Liver (tissue), 9 donors: ENCODE results near the gene PLEKHA6. TPM values are rescaled to one million over a fixed set of nuclear protein-coding genes. Genes with fewer than 3 reads are reported as not detected.

Experiments used
- DNase-seq: peaks from one replicate; pipeline ENCODE4 v3.0.0-alpha.2; 2017; ENCODE audit warnings: low spot score
- H3K27ac ChIP-seq, 2 donors: one replicate each; pipeline ENCODE4 v1.7.0; 2013; ENCODE audit warnings: inconsistent platforms in 2 of 2, low read length in 2 of 2, control low read depth in 1 of 2, low read depth in 1 of 2, mild to moderate bottlenecking in 1 of 2
- H3K27me3 ChIP-seq, 4 donors: one replicate each; pipeline versions ENCODE4 v1.6.1 to v1.7.0; 2013; ENCODE audit warnings: low read length in 3 of 4, inconsistent platforms in 1 of 4, mild to moderate bottlenecking in 1 of 4, moderate library complexity in 1 of 4; ENCODE audit not compliant: control insufficient read depth in 4 of 4, insufficient read depth in 4 of 4
- H3K36me3 ChIP-seq, 4 donors: one replicate each; pipeline versions ENCODE4 v1.6.1 to v1.7.0; 2013; ENCODE audit warnings: low read length in 3 of 4, mild to moderate bottlenecking in 3 of 4, low read depth in 1 of 4, moderate library complexity in 1 of 4; ENCODE audit not compliant: control insufficient read depth in 4 of 4, insufficient read depth in 3 of 4
- H3K4me1 ChIP-seq, 4 donors: one replicate each; pipeline versions ENCODE4 v1.6.1 to v1.7.0; 2013; ENCODE audit warnings: low read length in 3 of 4, mild to moderate bottlenecking in 3 of 4, moderate library complexity in 1 of 4; ENCODE audit not compliant: control insufficient read depth in 4 of 4, insufficient read depth in 4 of 4
- H3K4me3 ChIP-seq, 3 donors: one replicate each; pipeline versions ENCODE4 v1.6.1 to v1.7.0; 2013; ENCODE audit warnings: low read length in 3 of 3, control low read depth in 1 of 3, low read depth in 1 of 3, mild to moderate bottlenecking in 1 of 3
- H3K9ac ChIP-seq, 2 donors: one replicate each; pipeline ENCODE4 v1.7.0; 2013; ENCODE audit warnings: low read length in 2 of 2, mild to moderate bottlenecking in 2 of 2, moderate library complexity in 2 of 2, control low read depth in 1 of 2, low read depth in 1 of 2
- H3K9me3 ChIP-seq, 4 donors: one replicate each; pipeline versions ENCODE4 v1.6.1 to v1.7.0; 2013; ENCODE audit warnings: low read length in 3 of 4; ENCODE audit not compliant: control insufficient read depth in 4 of 4
- ATF3 ChIP-seq: IDR thresholded peaks from 2 replicates; pipeline ENCODE4 v1.6.1; 2016; ENCODE audit warnings: antibody characterized with exemption
- CTCF ChIP-seq: fragments of 150-350 bp; IDR thresholded peaks from 2 replicates; pipeline ENCODE4 v1.5.1; 2017; ENCODE audit warnings: improper control_type of control experiment, low read depth, low read length; ENCODE audit not compliant: missing input control
- EGR1 ChIP-seq, 2 donors: IDR thresholded peaks; 2 replicates each; pipeline ENCODE4 v1.6.1; 2016 to 2018; ENCODE audit warnings: antibody characterized with exemption in 2 of 2, low read depth in 2 of 2
- FOXA1 ChIP-seq: IDR thresholded peaks from 2 replicates; pipeline ENCODE4 v1.6.1; 2016; ENCODE audit warnings: antibody characterized with exemption
- FOXA2 ChIP-seq: IDR thresholded peaks from 2 replicates; pipeline ENCODE4 v1.6.1; 2016; ENCODE audit warnings: antibody characterized with exemption
- GABPA ChIP-seq, 2 donors: IDR thresholded peaks in 1 of 2; conservative IDR thresholded peaks in 1 of 2; 2 replicates each; pipeline ENCODE4 v1.6.1; 2016; ENCODE audit warnings: antibody characterized with exemption in 2 of 2, mild to moderate bottlenecking in 1 of 2, moderate library complexity in 1 of 2
- HNF4A ChIP-seq, 2 donors: conservative IDR thresholded peaks; 2 replicates each; pipeline ENCODE4 v1.6.1; 2016; ENCODE audit warnings: antibody characterized with exemption in 2 of 2, mild to moderate bottlenecking in 2 of 2
- HNF4G ChIP-seq: IDR thresholded peaks from 2 replicates; pipeline ENCODE4 v1.6.1; 2016; ENCODE audit warnings: antibody characterized with exemption
- JUND ChIP-seq, 2 donors: IDR thresholded peaks; 2 replicates each; pipeline ENCODE4 v1.6.1; 2016; ENCODE audit warnings: antibody characterized with exemption in 2 of 2
- MAX ChIP-seq: IDR thresholded peaks from 2 replicates; pipeline ENCODE4 v1.6.1; 2016; ENCODE audit warnings: antibody characterized with exemption
- NR2F2 ChIP-seq: IDR thresholded peaks from 2 replicates; pipeline ENCODE4 v1.6.1; 2016; ENCODE audit warnings: antibody characterized with exemption
- RAD21 ChIP-seq, 2 donors: IDR thresholded peaks; 2 replicates each; pipeline ENCODE4 v1.6.1; 2016; ENCODE audit warnings: antibody characterized with exemption in 2 of 2, mild to moderate bottlenecking in 2 of 2
- REST ChIP-seq: IDR thresholded peaks from 2 replicates; pipeline ENCODE4 v1.6.1; 2016; ENCODE audit warnings: antibody characterized with exemption, mild to moderate bottlenecking
- RXRA ChIP-seq, 2 donors: IDR thresholded peaks; 2 replicates each; pipeline ENCODE4 v1.6.1; 2017 to 2018; ENCODE audit warnings: antibody characterized with exemption in 2 of 2, mild to moderate bottlenecking in 1 of 2
- SP1 ChIP-seq: IDR thresholded peaks from 2 replicates; pipeline ENCODE4 v1.6.1; 2018; ENCODE audit warnings: antibody characterized with exemption, mild to moderate bottlenecking
- TAF1 ChIP-seq: conservative IDR thresholded peaks from 2 replicates; pipeline ENCODE4 v1.6.1; 2016; ENCODE audit warnings: antibody characterized with exemption, mild to moderate bottlenecking
- YY1 ChIP-seq: IDR thresholded peaks from 2 replicates; pipeline ENCODE4 v1.6.1; 2016; ENCODE audit warnings: antibody characterized with exemption, mild to moderate bottlenecking
- ZBTB33 ChIP-seq: IDR thresholded peaks from 2 replicates; pipeline ENCODE4 v1.6.1; 2016; ENCODE audit warnings: antibody characterized with exemption
- WGBS: extraction: QIAGEN DNeasy Blood & Tissue Kit; methylation state at CpG from one replicate; pipeline ENCODE4 v1.1.7; 2013; 5-methylcytosine and 5-hydroxymethylcytosine counted together
- polyA plus RNA-seq, 2 donors: library from polyadenylated mRNA; stranded (reverse) in 1 of 2; unstranded in 1 of 2; fragments of 200-250 nt in 1 of 2; fragments of >200 nt in 1 of 2; fragmentation: Nextera tagmentation in 1 of 2; extraction: Ambion mirVana in 1 of 2; gene quantifications; one replicate each; pipeline versions ENCODE4 v1.2.1 to v1.2.3, GENCODE V29; 2013 to 2015
- total RNA-seq, 2 donors: library from RNA; depleted of rRNA; stranded (reverse); fragments of >200 nt; gene quantifications; one replicate each; pipeline ENCODE4 v1.2.3, GENCODE V29; 2014
- donor health status: healthy.
- donor health status: healthy.
- donor health status: healthy.
- donor health status: healthy.
- donor health status: healthy.

PLEKHA6 gene
- total and polyA plus RNA-seq, 4 donors: 5.3 to 12.8 (median 7.6) TPM

GRCh38 chr1:204344665-204345355 lies 14.9 kb downstream of the PLEKHA6 start:
- Histone ChIP-seq H3K9ac (no peak overlapping the region), H3K4me1 (peaks cover 3 to 9% (median 5%) of the 10 kb centered on the region in 4 donors), H3K27ac (no peak overlapping the region), H3K27me3 (no peaks in the 10 kb centered on the region), H3K9me3 (no peaks in the 10 kb centered on the region), H3K36me3 (no peaks in the 10 kb centered on the region), H3K4me3 (no peak overlapping the region)
- WGBS: 93% methylated on average over 6 of the region's 6 CpGs
- no peak for TF ChIP-seq REST
- TF ChIP-seq GABPA (IDR thresholded peaks at IDR 0.05 in 1 of 2, conservative IDR thresholded peaks at IDR 0.05 in 1 of 2): no peak
- TF ChIP-seq ATF3: no peak
- no peak for TF ChIP-seq HNF4A (conservative IDR thresholded peaks at IDR 0.05)
- TF ChIP-seq YY1: no peak
- no peak for TF ChIP-seq CTCF
- TF ChIP-seq HNF4G: no peak
- no peak for TF ChIP-seq MAX
- no peak for TF ChIP-seq FOXA1
- TF ChIP-seq RAD21 (IDR thresholded peaks at IDR 0.05): no peak
- TF ChIP-seq FOXA2: no peak
- no peak for TF ChIP-seq EGR1 (IDR thresholded peaks at IDR 0.05; ENCODE audit: low read depth in 2 of 2)
- TF ChIP-seq JUND (IDR thresholded peaks at IDR 0.05): no peak
- TF ChIP-seq RXRA (IDR thresholded peaks at IDR 0.05): no peak
- no peak for TF ChIP-seq NR2F2
- no peak for TF ChIP-seq SP1
- no peak for TF ChIP-seq ZBTB33
- TF ChIP-seq TAF1: no peak
- no peak for DNase-seq
